PC-9 (cell line): Measurements from ENCODE around the gene ATAD3B.
"Not testable (repeated sequence)": the region's sequence is repeated elsewhere in the genome, so short reads cannot be mapped to it uniquely, and the experiment has no call there.

Experiments
- EZH2 ChIP-seq: fragments of 200-600 bp; sonication (generic); IDR thresholded peaks from 2 replicates; pipeline ENCODE4 v1.8.0; 2017; ENCODE audit warnings: antibody characterized with exemption, low read depth
- TF ChIP-seq, protein P1 (sequence below): fragments of 200-600 bp; sonication (generic); conservative IDR thresholded peaks from 2 replicates; pipeline ENCODE4 v1.6.1; 2017; ENCODE audit warnings: mixed run types, antibody characterized with exemption, mild to moderate bottlenecking, moderate library complexity

DNA sequence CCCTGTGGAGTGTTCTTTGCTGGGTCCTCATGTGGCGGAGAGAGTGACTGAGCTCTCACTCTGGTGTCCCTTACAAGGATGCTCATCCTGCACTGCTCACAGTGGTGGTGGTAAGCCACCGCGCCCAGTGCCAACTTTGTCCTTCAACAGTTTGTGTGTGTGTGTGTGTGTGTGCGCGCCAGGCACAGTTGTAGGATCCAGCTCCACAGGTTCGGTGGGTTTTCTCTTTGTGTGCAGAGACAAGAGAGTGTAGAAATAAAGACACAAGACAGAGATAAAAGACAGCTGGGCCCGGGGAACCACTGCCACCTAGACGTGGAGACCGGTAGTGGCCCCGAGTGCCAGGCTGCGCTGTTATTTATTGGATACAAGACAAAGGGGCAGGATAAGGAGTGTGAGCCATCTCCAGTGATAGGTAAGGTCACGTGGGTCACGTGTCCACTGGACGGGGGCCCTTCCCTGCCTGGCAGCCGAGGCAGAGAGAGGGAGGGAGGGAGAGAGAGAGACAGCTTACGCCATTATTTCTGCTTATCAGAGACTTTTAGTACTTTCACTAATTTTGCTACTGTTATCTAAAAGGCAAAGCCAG, 33.3 kb downstream of the ATAD3B start:
- TF ChIP-seq EZH2, result not testable (repeated sequence)
- TF ChIP-seq, protein P1, sequence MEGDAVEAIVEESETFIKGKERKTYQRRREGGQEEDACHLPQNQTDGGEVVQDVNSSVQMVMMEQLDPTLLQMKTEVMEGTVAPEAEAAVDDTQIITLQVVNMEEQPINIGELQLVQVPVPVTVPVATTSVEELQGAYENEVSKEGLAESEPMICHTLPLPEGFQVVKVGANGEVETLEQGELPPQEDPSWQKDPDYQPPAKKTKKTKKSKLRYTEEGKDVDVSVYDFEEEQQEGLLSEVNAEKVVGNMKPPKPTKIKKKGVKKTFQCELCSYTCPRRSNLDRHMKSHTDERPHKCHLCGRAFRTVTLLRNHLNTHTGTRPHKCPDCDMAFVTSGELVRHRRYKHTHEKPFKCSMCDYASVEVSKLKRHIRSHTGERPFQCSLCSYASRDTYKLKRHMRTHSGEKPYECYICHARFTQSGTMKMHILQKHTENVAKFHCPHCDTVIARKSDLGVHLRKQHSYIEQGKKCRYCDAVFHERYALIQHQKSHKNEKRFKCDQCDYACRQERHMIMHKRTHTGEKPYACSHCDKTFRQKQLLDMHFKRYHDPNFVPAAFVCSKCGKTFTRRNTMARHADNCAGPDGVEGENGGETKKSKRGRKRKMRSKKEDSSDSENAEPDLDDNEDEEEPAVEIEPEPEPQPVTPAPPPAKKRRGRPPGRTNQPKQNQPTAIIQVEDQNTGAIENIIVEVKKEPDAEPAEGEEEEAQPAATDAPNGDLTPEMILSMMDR, result peak; percentile 77
